Testis (tissue), 2 donors: Measurements from ENCODE around the gene NEURL1.

Experiments
- CTCF ChIP-seq, 3 experiments: fragments of 450-650 bp in 2 of 3; fragments of 200-600 bp in 1 of 3; sonication (generic) in 1 of 3; IDR thresholded peaks; one replicate each; pipeline ENCODE4 v1.5.1; 2016 to 2019; ENCODE audit warnings: antibody characterized with exemption in 3 of 3, mild to moderate bottlenecking in 2 of 3, moderate library complexity in 1 of 3
- POLR2A ChIP-seq: fragments of 450-650 bp; IDR thresholded peaks from one replicate; pipeline ENCODE4 v1.6.1; 2017; ENCODE audit warnings: antibody characterized with exemption, mild to moderate bottlenecking, moderate library complexity

GRCh38 chr10:103640436-103641181 is 147.1 kb downstream of the NEURL1 start:
- TF ChIP-seq CTCF (IDR thresholded peaks at IDR 0.05), result no peak
- no peak for TF ChIP-seq POLR2A
